ENCODE results near the gene OBP2A.

- TF ChIP-seq CTCF (optimal IDR thresholded peaks at IDR 0.05 in 1 of 3, IDR thresholded peaks at IDR 0.05 in 1 of 3, conservative IDR thresholded peaks at IDR 0.05 in 1 of 3; ENCODE audit: extremely low read depth in 1 of 3, insufficient read depth in 2 of 3, low read length in 3 of 3) (no peak), EZH2 (IDR thresholded peaks at IDR 0.05; ENCODE audit: low read length) (no peak)
These were observed 33.4 kb downstream of the OBP2A start for GRCh38 chr9:135579356-135579755.
